Spleen (tissue), 11 donors: Measurements from ENCODE around the gene KIF1C. TPM values are rescaled to one million over a fixed set of nuclear protein-coding genes. Genes with fewer than 3 reads are reported as not detected.

Experiments
- DNase-seq: peaks from one replicate; pipeline ENCODE4 v3.0.0-alpha.2; 2020
- H3K27ac ChIP-seq, 8 donors: fragments of 200-600 bp; sonication (generic) in 7 of 8; 1 replicate in 4 of 8; 2 replicates in 4 of 8; pipeline versions ENCODE4 v1.5.0 to v1.8.0; 2016 to 2021; ENCODE audit warnings: inconsistent platforms in 4 of 8, mild to moderate bottlenecking in 4 of 8, moderate library complexity in 1 of 8
- H3K27me3 ChIP-seq, 7 donors: fragments of 200-600 bp; sonication (generic) in 6 of 7; replicated peaks in 1 of 7; 1 replicate in 4 of 7; 2 replicates in 3 of 7; pipeline versions ENCODE4 v1.5.0 to v1.8.0; 2016 to 2021; ENCODE audit warnings: inconsistent platforms in 3 of 7, mild to moderate bottlenecking in 1 of 7
- H3K36me3 ChIP-seq, 6 donors: fragments of 200-600 bp; sonication (generic) in 5 of 6; 1 replicate in 4 of 6; 2 replicates in 2 of 6; pipeline versions ENCODE4 v1.5.0 to v1.8.0; 2016 to 2021; ENCODE audit warnings: inconsistent platforms in 2 of 6
- H3K4me1 ChIP-seq, 6 donors: fragments of 200-600 bp; sonication (generic) in 5 of 6; 1 replicate in 3 of 6; 2 replicates in 3 of 6; pipeline versions ENCODE4 v1.5.0 to v1.8.0; 2016 to 2021; ENCODE audit warnings: inconsistent platforms in 3 of 6
- H3K4me3 ChIP-seq, 8 donors: fragments of 200-600 bp; sonication (generic) in 7 of 8; 1 replicate in 4 of 8; 2 replicates in 4 of 8; pipeline versions ENCODE4 v1.5.0 to v1.8.0; 2016 to 2021; ENCODE audit warnings: inconsistent platforms in 4 of 8, mild to moderate bottlenecking in 4 of 8, moderate library complexity in 2 of 8
- H3K9me3 ChIP-seq, 8 donors: fragments of 200-600 bp; sonication (generic) in 7 of 8; 1 replicate in 4 of 8; 2 replicates in 4 of 8; pipeline versions ENCODE4 v1.5.0 to v1.8.0; 2016 to 2021; ENCODE audit warnings: inconsistent platforms in 4 of 8
- CTCF ChIP-seq, 11 experiments: fragments of 200-600 bp in 7 of 11; fragments of 450-650 bp in 4 of 11; sonication (generic) in 4 of 11; IDR thresholded peaks in 8 of 11; conservative IDR thresholded peaks in 3 of 11; 1 replicate in 7 of 11; 2 replicates in 4 of 11; pipeline versions ENCODE4 v1.4.0 to v1.8.0; 2016 to 2021; ENCODE audit warnings: antibody characterized with exemption in 11 of 11, inconsistent platforms in 4 of 11, mild to moderate bottlenecking in 1 of 11
- POLR2A ChIP-seq, 3 donors: fragments of 450-650 bp; IDR thresholded peaks; one replicate each; pipeline ENCODE4 v1.5.1; 2017; ENCODE audit warnings: antibody characterized with exemption in 3 of 3, mild to moderate bottlenecking in 1 of 3
- POLR2AphosphoS5 ChIP-seq, 3 donors: sonication (generic); formaldehyde crosslinking; IDR thresholded peaks; one replicate each; pipeline ENCODE4 v1.5.1; 2017; ENCODE audit warnings: antibody characterized with exemption in 3 of 3
- WGBS, 5 donors: extraction: QIAGEN DNeasy Blood & Tissue Kit in 3 of 5; methylation state at CpG; one replicate each; pipeline versions ENCODE4 v1.1.5 to v1.1.7; 2013 to 2018; 5-methylcytosine and 5-hydroxymethylcytosine counted together
- intact Hi-C: fragments of 100-400 bp; cut with DNase I; formaldehyde crosslinking; loops from one replicate; pipeline ENCODE4 v1.15.0; 2023; ENCODE audit warnings: low total_unique reads
- polyA plus RNA-seq, 3 donors: library from polyadenylated mRNA; stranded (reverse); fragments of 200-250 nt; gene quantifications; one replicate each; pipeline ENCODE4 v1.2.1, GENCODE V29; 2013
- total RNA-seq, 7 donors: library from RNA; depleted of rRNA in 3 of 7; stranded (reverse); fragments of >200 nt in 3 of 7; fragmentation: NEBNext Ultra II Directional in 4 of 7; extraction: Animal tissue kit (Norgen Biotek cat#: 25700) in 4 of 7; gene quantifications; one replicate each; pipeline versions ENCODE4 v1.1.0 to v1.2.1, GENCODE V29; 2016 to 2021
- donor health status: healthy with polysubstance abuse.
- donor health status: DM: no; HTN: no; CAD: no; lungs with moderate emphysema.
- donor health status: DM: no; HTN: no; CAD: no.
- donor health status: Bipolar disorder and iron deficiency.
- donor health status: healthy.
- donor health status: DM: no; HTN: no; CAD: no.
- donor health status: DM: yes; HTN: yes; CAD: no.

Gene KIF1C
- total and polyA plus RNA-seq, 10 donors = 11.9 to 141 (median 64.8) TPM

DNA sequence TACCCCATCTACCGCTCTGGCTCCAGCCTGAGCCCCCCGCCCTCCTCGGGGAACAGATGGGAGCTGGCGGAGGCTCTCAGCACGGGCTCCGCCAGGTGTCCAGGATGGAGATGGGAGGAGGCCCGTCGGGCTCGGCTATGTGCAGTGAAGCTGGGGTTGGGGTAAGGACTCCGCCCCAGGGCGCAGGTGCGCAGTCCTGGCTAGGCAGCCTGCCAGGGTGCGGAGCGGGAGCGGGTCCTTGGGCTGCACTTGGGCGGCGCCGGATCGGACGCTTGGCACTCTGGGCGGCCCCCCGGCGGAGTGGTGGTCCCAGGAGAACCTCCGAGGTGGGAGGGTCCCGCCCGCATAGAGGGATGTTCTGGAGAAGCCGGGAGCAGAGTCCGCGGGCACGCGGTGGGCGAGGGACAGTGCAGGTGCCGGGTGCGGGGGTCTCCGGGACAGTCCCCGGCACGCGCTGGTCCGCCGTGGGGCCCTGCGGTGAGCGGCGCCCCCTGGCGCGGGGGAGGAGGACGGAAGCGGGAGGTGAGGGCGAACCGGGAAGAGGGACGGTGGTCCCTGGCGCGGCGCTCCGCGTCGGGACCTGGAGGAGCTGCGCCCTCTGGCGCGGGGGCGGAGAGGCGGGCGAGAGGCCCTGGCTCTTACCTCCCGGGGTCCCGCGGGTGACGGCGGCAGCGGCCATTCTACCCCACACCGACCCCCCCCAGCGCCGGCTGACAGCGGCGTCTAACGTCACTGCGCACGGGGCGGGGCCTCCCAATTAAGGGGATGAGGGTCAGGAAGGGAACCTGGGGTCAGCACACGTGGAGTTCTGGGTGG is 10.6 kb upstream of the KIF1C start, which contains the start of gene CAMTA2:
CAMTA2 (minus strand) TSS at position 725 of the 816 bp plus-strand sequence. CDS start 1,453 bp downstream, outside the sequence.
- 1 to 6% (median 1%) methylated on average over 24 to 78 of the region's 78 CpGs for WGBS, 5 donors
- peak; percentile 97 for DNase-seq
- peak within 1 kb of the TSS; percentile 70 to 98 (median 84) for H3K4me3 ChIP-seq
- no peaks in the 10 kb centered on the region for H3K27me3 ChIP-seq
- H3K9me3 ChIP-seq = no peaks in the 10 kb centered on the region
- H3K27ac ChIP-seq = peak within 1 kb of the TSS; percentile 94 to 99 (median 96)
- intact Hi-C loops = loop anchor here (5.0 to 10.0 kb wide), 2 partner anchors 78 to 80 kb away; no protein-coding TSS in a partner anchor
- H3K4me1 ChIP-seq = peaks cover 14 to 59% (median 34%) of the 10 kb centered on the region in 6 donors
- peak in 2 of 3 donors; percentile 23 to 31 for TF ChIP-seq POLR2A (IDR thresholded peaks at IDR 0.05)
- peak; percentile 60 to 87 (median 78) for TF ChIP-seq CTCF (IDR thresholded peaks at IDR 0.05 in 8 of 11, conservative IDR thresholded peaks at IDR 0.05 in 3 of 11)
- TF ChIP-seq POLR2AphosphoS5 (IDR thresholded peaks at IDR 0.05) = peak; percentile 89 to 93 (median 91)
- peaks cover 0 to 38% (median 21%) of the 10 kb centered on the region in 6 donors for H3K36me3 ChIP-seq

DNA sequence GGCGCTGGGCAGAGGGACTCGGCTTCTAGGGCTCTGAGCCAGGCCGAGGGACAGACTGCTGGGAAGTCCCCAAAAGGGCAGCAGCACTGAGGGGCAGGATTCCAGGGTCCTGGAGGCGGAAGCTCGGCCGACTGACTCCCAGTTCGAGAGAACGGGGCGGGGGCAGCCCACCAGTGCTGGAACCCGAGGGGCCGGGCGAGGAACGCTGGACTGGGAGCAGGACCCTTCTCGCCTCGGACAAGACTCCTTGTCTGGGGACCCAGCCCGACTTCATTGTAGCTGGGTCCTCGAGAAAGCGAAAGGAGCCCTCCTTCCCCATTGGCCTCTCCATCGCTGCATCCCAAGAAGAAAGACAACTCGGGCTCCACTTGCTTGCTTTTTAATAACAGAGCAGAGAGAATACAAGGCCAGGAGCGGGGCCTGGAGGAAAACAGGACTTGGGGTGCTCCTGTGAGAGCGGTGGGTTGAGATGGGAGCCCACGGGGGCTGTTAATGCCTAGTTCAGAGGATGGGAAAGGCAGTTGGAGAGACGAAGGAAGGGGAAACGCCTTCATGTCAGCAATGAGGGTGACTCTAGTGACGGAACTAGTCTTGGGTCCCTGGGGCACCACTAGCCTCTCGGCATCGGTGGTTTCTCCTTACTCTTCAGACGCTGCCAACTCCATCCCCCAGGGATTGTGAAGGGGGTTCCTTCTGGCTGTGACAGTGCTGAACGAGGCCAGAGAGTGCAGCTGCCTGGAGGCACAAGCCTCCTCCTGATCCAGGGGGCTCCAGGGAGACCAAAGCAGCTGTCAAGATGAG is 9.8 kb upstream of the KIF1C start:
- H3K4me1 ChIP-seq = peaks cover 14 to 51% (median 32%) of the 10 kb centered on the region in 6 donors
- intact Hi-C loops = loop anchor here (5.0 to 10.0 kb wide), 2 partner anchors 77 to 81 kb away; no protein-coding TSS in a partner anchor
- H3K36me3 ChIP-seq = peaks cover 0 to 30% (median 13%) of the 10 kb centered on the region in 6 donors
- WGBS, 5 donors = 1 to 2% (median 2%) methylated on average over 26 to 30 of the region's 30 CpGs
- no peaks in the 10 kb centered on the region for H3K9me3 ChIP-seq
- no peak for DNase-seq
- H3K4me3 ChIP-seq = peak overlapping the region; percentile 70 to 98 (median 84)
- TF ChIP-seq CTCF (IDR thresholded peaks at IDR 0.05 in 8 of 11, conservative IDR thresholded peaks at IDR 0.05 in 3 of 11) = no peak
- no peak for TF ChIP-seq POLR2A (IDR thresholded peaks at IDR 0.05)
- no peak for TF ChIP-seq POLR2AphosphoS5 (IDR thresholded peaks at IDR 0.05)
- no peaks in the 10 kb centered on the region for H3K27me3 ChIP-seq
- peak overlapping the region; percentile 94 to 99 (median 96) for H3K27ac ChIP-seq

GRCh38 chr17:4994081-4994595 is 3.6 kb upstream of the KIF1C start:
- Histone ChIP-seq H3K4me3 (no peak overlapping the region), H3K36me3 (no peaks in the 10 kb centered on the region), H3K27ac (no peak overlapping the region), H3K9me3 (no peaks in the 10 kb centered on the region), H3K27me3 (no peaks in the 10 kb centered on the region), H3K4me1 (peaks cover 10 to 43% (median 21%) of the 10 kb centered on the region in 6 donors)
- no peak for TF ChIP-seq POLR2A (IDR thresholded peaks at IDR 0.05)
- TF ChIP-seq CTCF (IDR thresholded peaks at IDR 0.05 in 8 of 11, conservative IDR thresholded peaks at IDR 0.05 in 3 of 11) = no peak
- DNase-seq = no peak
- intact Hi-C loops = loop anchor here (10.0 kb wide), 1 partner anchor 59 kb away; the partner anchor contains the start of gene GP1BA
- 81 to 95% (median 88%) methylated on average over 6 of the region's 6 CpGs for whole genome bisulfite sequencing, 5 donors
